MM.1S (cell line): ENCODE results near the gene GALNT15.

Experiments used
- DNase-seq: peaks from one replicate; pipeline ENCODE4 v3.0.0-alpha.2; 2015
- H2AFZ ChIP-seq: fragments of 300-600 bp; sonication (generic); 2 replicates; pipeline ENCODE4 v1.6.0; 2016; ENCODE audit warnings: antibody characterized with exemption, low read length
- H3F3A ChIP-seq: fragments of 300-600 bp; sonication (generic); 2 replicates; pipeline ENCODE4 v1.6.1; 2016; ENCODE audit warnings: mild to moderate bottlenecking, antibody characterized with exemption, low read length, moderate library complexity, mixed read lengths; ENCODE audit not compliant: insufficient read depth
- H3K27ac ChIP-seq: fragments of 300-600 bp; sonication (generic); 2 replicates; pipeline ENCODE4 v1.5.1; 2016; ENCODE audit warnings: mild to moderate bottlenecking, low read length
- H3K27me3 ChIP-seq: fragments of 300-600 bp; sonication (generic); replicated peaks from 2 replicates; pipeline ENCODE4 v1.6.0; 2016; ENCODE audit warnings: low read length; ENCODE audit not compliant: insufficient read depth
- H3K36me3 ChIP-seq: fragments of 300-600 bp; sonication (generic); replicated peaks from 2 replicates; pipeline ENCODE4 v1.6.1; 2016; ENCODE audit warnings: mild to moderate bottlenecking, low read length, mixed read lengths; ENCODE audit not compliant: insufficient read depth
- H3K4me1 ChIP-seq: fragments of 300-600 bp; sonication (generic); 2 replicates; pipeline ENCODE4 v1.6.1; 2016; ENCODE audit warnings: low read length, mixed read lengths
- H3K4me2 ChIP-seq: fragments of 300-600 bp; sonication (generic); 2 replicates; pipeline ENCODE4 v1.6.0; 2016; ENCODE audit warnings: low read depth, low read length
- H3K4me3 ChIP-seq: fragments of 300-600 bp; sonication (generic); 2 replicates; pipeline ENCODE4 v1.5.1; 2016; ENCODE audit warnings: low read length, mixed read lengths
- H3K79me2 ChIP-seq: fragments of 300-600 bp; sonication (generic); 2 replicates; pipeline ENCODE4 v1.6.1; 2016; ENCODE audit warnings: mixed run types, low read length, mixed read lengths
- H3K9ac ChIP-seq: fragments of 300-600 bp; sonication (generic); 2 replicates; pipeline ENCODE4 v1.6.1; 2016; ENCODE audit warnings: low read length, mixed read lengths
- H3K9me2 ChIP-seq: fragments of 300-600 bp; sonication (generic); replicated peaks from 2 replicates; pipeline ENCODE4 v1.6.1; 2016; ENCODE audit warnings: mild to moderate bottlenecking, low read length, mixed read lengths; ENCODE audit not compliant: insufficient read depth
- H3K9me3 ChIP-seq: fragments of 300-600 bp; sonication (generic); replicated peaks from 2 replicates; pipeline ENCODE4 v1.6.1; 2016; ENCODE audit warnings: mild to moderate bottlenecking, low read length, mixed read lengths; ENCODE audit not compliant: insufficient read depth
- H4K20me1 ChIP-seq: fragments of 300-600 bp; sonication (generic); 2 replicates; pipeline ENCODE4 v1.6.1; 2016; ENCODE audit warnings: mild to moderate bottlenecking, low read length, moderate library complexity, mixed read lengths; ENCODE audit not compliant: insufficient read depth
- EZH2 ChIP-seq: fragments of 300-600 bp; sonication (generic); optimal IDR thresholded peaks from 2 replicates; pipeline ENCODE3; 2017; ENCODE audit warnings: low read depth, mild to moderate bottlenecking, antibody characterized with exemption, low read length, mixed read lengths
- EZH2phosphoT487 ChIP-seq: fragments of 300-600 bp; sonication (generic); IDR thresholded peaks from 2 replicates; pipeline ENCODE4 v1.6.1; 2018; ENCODE audit warnings: antibody characterized with exemption, low read length
- TF ChIP-seq, protein P1 (sequence below): fragments of 300-600 bp; sonication (generic); IDR thresholded peaks from 2 replicates; pipeline ENCODE4 v1.5.1; 2016; ENCODE audit warnings: antibody characterized with exemption, low read length, mixed read lengths

The GALNT15 gene

DNA sequence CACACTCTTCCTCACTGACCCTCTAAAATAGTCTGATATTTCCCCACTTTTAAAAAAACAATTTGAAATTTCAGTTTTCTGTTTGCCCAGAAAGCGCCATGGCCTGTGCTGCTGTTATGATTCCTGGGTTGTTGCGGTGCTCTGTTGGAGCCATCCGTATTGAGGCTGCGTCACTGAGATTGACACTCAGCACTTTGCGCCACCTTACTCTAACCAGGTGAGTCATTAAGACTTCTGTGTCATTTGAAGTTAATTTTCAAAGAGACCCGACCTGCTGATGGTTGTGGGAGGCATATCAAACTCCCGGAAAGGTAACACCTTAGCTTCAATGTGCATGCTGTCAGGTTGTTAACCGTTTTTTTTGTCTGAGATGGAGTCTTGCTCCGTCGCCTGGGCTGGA is 96.4 kb downstream of the GALNT15 start:
- no peak overlapping the region for H3K9ac ChIP-seq
- H3K79me2 ChIP-seq: peaks cover 51% of the 10 kb centered on the region
- no peak overlapping the region for H3K27ac ChIP-seq
- no peaks in the 10 kb centered on the region for H3K9me3 ChIP-seq
- H3K9me2 ChIP-seq: no peaks in the 10 kb centered on the region
- H3K4me3 ChIP-seq: no peak overlapping the region
- peaks cover 6% of the 10 kb centered on the region; the same call in 1 of the 2 replicates for H3K4me1 ChIP-seq
- H3K4me2 ChIP-seq: no peak overlapping the region
- H3K27me3 ChIP-seq: no peaks in the 10 kb centered on the region
- no peak for DNase-seq
- peaks cover 14% of the 10 kb centered on the region for H3F3A ChIP-seq
- H3K36me3 ChIP-seq: peaks cover 6% of the 10 kb centered on the region; the same call in 1 of the 2 replicates
- H2AFZ ChIP-seq: no peak overlapping the region
- no peaks in the 10 kb centered on the region for H4K20me1 ChIP-seq
- TF ChIP-seq EZH2phosphoT487 (no peak), EZH2 (no peak)
- TF ChIP-seq, protein P1, sequence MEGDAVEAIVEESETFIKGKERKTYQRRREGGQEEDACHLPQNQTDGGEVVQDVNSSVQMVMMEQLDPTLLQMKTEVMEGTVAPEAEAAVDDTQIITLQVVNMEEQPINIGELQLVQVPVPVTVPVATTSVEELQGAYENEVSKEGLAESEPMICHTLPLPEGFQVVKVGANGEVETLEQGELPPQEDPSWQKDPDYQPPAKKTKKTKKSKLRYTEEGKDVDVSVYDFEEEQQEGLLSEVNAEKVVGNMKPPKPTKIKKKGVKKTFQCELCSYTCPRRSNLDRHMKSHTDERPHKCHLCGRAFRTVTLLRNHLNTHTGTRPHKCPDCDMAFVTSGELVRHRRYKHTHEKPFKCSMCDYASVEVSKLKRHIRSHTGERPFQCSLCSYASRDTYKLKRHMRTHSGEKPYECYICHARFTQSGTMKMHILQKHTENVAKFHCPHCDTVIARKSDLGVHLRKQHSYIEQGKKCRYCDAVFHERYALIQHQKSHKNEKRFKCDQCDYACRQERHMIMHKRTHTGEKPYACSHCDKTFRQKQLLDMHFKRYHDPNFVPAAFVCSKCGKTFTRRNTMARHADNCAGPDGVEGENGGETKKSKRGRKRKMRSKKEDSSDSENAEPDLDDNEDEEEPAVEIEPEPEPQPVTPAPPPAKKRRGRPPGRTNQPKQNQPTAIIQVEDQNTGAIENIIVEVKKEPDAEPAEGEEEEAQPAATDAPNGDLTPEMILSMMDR: no peak

DNA sequence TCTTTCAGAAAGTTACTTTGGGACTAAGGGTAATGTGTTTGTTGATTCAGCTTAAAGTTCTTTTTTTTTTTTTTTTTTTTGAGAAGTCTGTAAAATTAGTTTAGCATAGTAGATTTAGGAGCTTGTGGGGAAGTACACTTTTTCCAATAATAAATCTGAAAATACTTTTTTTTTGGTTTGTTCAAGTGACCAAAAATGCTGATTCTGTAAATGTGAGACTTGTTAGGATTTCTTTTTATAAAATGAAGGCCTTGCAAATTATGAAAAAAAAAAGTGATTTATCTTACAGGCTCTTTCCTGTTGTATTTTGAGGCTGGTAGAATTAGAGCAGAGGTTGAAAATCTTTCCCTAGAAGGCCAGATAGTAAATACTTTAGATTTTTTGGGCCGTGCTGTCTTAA is 98.1 kb downstream of the GALNT15 start:
- no peak for DNase-seq
- Histone ChIP-seq H3K9me3 (no peaks in the 10 kb centered on the region), H3K27ac (no peak overlapping the region), H3F3A (0 out of 2 replicates have a peak, but pooled peaks cover 1% of the 10 kb centered on the region), H4K20me1 (no peaks in the 10 kb centered on the region), H3K27me3 (no peaks in the 10 kb centered on the region), H3K36me3 (peaks cover 6% of the 10 kb centered on the region; the same call in 1 of the 2 replicates), H3K79me2 (peaks cover 34% of the 10 kb centered on the region), H3K4me1 (peaks cover 3% of the 10 kb centered on the region; the same call in 1 of the 2 replicates), H3K9me2 (no peaks in the 10 kb centered on the region), H3K4me2 (no peak overlapping the region), H2AFZ (no peak overlapping the region), H3K9ac (no peak overlapping the region), H3K4me3 (no peak overlapping the region)
- TF ChIP-seq, protein P1: no peak
- no peak for TF ChIP-seq EZH2phosphoT487
- no peak for TF ChIP-seq EZH2

DNA sequence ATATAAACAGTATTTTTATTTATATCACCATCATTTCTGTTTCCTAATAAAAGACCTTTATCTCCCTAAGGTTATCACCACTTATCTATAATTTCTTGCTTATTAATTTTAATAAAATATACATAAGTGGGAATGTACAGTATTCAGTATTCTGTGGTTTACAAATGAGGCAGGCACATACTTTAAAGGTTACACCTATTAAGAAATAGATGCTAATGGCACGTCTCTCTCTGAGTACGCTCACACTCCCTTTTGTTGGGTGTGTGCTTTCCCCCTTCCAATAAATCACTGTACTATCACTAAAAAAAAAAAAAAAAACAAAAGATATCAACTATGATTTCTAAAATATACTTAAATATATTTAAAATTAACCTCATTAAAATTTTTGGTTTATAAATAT is 99.4 kb downstream of the GALNT15 start:
- no peaks in the 10 kb centered on the region for H3F3A ChIP-seq
- no peak overlapping the region for H3K9ac ChIP-seq
- H3K27ac ChIP-seq: no peak overlapping the region
- H4K20me1 ChIP-seq: no peaks in the 10 kb centered on the region
- no peaks in the 10 kb centered on the region for H3K4me1 ChIP-seq
- H3K4me3 ChIP-seq: no peak overlapping the region
- no peak overlapping the region for H2AFZ ChIP-seq
- H3K9me2 ChIP-seq: no peaks in the 10 kb centered on the region
- H3K79me2 ChIP-seq: peaks cover 21% of the 10 kb centered on the region
- no peak for DNase-seq
- peaks cover 6% of the 10 kb centered on the region; the same call in 1 of the 2 replicates for H3K36me3 ChIP-seq
- no peaks in the 10 kb centered on the region for H3K27me3 ChIP-seq
- TF ChIP-seq EZH2phosphoT487: no peak
- no peak for TF ChIP-seq EZH2
- TF ChIP-seq, protein P1: no peak
- H3K9me3 ChIP-seq: no peaks in the 10 kb centered on the region
- no peak overlapping the region for H3K4me2 ChIP-seq
